IPS DF 4.7 (cell line): Measurements from ENCODE around the gene ASIC3.
"Not testable (repeated sequence)": the region's sequence is repeated elsewhere in the genome, so short reads cannot be mapped to it uniquely, and the experiment has no call there.

Experiments used
- DNase-seq: peaks from one replicate; pipeline ENCODE4 v3.0.0-alpha.2; 2013; ENCODE audit warnings: low spot score; ENCODE audit errors: extremely low read depth

The ASIC3 gene

DNA sequence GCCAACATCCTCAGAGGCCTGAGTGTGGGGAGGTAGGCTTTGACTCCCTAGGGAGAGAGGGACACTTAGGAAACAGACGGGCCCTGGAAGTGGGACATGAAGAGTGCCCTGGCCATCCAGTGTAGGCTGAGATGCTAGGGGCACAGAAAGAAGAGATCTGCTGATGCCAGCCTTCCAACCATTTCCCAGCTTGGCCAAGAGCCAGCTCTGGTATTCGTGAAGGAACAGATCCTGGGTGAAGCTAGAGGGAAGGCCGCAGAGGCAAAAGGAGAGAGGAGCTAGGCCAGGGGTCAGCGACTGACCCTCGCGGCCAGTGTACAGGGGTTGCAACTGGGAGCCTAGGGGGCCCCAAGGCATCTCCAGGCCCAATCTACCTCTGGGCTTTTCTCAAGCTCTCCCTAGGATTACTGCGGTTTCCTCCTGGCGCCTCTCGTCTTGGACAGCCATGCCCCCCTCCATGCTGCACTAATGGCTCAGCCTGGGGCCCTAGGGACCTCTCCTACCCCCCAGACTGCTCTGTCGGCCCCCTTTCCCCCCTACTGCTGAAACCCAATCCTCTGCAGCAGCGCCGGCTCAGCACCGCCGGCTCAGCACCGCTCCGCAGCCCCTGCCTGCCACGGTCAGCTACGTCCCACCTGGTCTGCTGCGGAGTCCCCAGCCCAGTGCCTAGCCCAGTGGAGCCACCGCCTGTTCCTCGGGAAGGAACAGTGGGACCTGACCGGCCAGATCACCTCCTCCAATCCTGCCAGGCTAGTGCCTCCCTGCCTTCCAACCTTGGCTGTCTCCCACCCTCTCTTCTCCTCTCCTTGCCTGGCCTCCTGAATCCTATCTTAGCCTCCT lies at the start of gene ASIC3:
TSS of gene ASIC3 (plus strand) at position 556 of the 840 bp plus-strand sequence. CDS start 355 bp downstream, outside the sequence.
- no peak for DNase-seq

DNA sequence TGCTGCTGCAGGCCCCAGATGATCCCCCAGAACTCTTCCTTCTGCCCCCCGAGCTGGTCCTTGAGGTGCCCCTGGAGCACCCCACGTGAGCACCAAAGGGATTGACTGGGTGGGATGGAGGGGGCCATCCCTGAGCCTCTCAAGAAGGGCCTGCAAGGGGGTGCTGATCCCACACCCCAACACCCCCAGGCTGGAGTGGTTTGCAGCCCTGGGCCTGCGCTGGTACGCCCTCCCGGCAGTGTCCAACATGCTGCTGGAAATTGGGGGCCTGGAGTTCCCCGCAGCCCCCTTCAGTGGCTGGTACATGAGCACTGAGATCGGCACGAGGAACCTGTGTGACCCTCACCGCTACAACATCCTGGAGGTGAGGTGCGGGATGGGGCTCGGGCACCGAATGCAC lies 49.3 kb upstream of the ASIC3 start:
- DNase-seq: no peak

GRCh38 chr7:150999497-151000230 lies 48.7 kb upstream of the ASIC3 start:
- DNase-seq: no peak

GRCh38 chr7:151000897-151001495 lies 47.3 kb upstream of the ASIC3 start:
- no peak for DNase-seq

DNA sequence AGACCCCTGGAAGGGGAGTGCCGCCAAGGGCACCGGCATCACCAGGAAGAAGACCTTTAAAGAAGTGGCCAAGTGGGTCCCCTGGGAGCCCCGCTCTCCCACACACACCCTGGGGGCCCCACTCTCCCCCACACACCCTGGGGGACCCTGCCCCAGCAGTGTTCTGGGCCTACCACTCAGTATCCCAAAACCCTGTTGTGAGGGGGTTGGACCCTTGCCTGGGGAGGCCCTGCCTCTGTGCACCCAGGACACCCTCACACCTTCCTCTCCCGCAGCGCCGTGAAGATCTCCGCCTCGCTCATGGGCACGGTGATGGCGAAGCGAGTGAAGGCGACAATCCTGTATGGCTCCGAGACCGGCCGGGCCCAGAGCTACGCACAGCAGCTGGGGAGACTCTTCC lies 46.8 kb upstream of the ASIC3 start:
- no peak for DNase-seq

DNA sequence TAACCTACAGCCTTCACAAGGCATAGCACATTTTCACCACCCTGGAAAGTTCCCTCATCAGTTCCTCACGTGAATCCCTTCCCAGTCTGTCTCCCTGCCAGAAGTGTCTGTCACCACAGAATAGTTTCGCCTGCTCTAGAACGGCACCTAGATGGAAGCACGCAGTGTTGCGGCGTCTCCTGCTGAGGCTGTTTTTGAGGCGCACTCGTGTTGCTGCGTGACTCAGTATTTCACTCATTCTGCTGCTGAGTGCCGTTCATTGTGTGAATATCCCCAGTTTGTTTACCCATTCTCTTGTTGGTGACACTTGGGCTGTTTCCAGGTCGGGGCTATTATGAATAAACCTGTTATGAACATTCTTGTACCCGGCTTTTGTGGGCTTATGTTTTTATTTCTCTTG lies 44.8 kb upstream of the ASIC3 start:
- DNase-seq: no peak

DNA sequence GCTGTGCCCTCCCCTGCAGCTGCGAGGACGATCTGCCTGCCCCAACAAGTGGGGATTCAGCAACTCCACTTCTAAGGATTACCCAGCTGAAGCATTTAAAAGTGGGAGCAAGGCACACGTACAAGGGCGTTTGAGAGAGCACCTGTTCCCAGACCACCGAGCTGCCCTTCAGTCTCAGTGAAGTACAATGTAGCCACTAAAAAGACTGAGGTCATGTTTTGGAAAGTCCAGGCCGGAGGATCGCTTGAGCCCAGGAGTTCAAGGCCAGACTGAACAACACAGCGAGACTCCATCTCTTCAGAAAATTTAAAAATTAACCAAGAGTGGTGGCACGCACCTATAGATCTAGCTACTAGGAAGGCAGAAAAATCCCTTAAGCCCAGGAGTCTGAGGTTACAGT lies 42.8 kb upstream of the ASIC3 start:
- DNase-seq: no peak

- no peak for DNase-seq
Observed at GRCh38 chr7:151006590-151007300, 41.6 kb upstream of the ASIC3 start.

GRCh38 chr7:151007469-151007898 lies 40.8 kb upstream of the ASIC3 start:
- no peak for DNase-seq

GRCh38 chr7:151008143-151008510 lies 40.2 kb upstream of the ASIC3 start:
- no peak for DNase-seq

DNA sequence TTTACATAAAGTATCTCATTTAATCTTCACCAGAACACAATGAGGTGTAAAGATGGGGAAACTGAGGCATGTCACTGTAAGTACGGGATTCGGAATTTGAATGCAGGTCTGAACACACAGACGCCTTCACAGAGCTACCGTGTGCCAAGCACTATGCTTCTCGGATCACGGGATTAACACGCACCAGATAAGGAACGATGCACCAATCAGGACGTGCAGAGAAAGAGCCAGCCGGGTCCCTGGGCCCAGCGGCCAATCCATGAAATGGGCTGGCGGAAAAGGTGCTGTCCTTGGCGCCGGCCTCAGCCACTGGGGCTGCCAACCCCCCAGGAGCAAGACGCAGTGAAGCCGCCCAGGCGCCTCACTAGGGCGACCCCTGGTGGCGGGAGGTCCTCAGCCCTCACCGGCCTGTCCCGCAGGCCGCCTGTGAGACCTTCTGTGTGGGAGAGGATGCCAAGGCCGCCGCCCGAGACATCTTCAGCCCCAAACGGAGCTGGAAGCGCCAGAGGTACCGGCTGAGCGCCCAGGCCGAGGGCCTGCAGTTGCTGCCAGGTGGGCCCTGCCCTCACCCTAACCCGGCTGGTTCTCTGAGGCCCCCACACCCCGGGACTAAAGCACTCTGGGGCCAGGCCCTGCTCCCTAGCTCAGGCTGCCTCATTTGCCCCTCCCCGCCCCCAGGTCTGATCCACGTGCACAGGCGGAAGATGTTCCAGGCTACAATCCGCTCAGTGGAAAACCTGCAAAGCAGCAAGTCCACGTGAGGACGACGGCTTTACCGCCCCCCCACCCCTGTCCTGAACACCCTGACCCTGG lies 39.6 kb upstream of the ASIC3 start:
- DNase-seq: no peak

DNA sequence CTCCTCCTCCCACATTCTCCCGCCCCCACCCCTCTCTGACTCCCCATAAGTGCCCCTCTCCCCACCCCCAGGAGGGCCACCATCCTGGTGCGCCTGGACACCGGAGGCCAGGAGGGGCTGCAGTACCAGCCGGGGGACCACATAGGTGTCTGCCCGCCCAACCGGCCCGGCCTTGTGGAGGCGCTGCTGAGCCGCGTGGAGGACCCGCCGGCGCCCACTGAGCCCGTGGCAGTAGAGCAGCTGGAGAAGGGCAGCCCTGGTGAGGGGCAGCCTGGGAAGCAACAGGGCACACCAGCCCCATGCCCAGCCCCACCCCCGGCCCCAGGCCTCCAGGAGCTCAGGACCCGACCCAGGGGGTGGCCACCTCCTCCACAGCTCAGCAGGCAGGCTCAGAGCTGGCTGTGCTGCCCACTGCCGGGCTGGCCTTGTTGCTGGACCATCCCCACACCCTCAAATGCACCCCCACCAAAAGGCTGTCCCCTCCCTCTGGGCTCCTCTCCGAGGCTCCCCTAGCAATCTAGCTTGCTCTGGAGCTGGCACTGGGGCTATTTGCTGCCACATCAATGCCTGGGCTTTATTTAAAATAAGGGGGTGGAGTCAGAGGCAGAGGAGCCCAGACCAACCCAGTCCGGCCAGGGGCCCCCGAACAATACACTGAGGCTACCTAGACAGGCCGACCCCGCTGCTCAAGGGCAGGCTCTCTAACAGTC lies 38.8 kb upstream of the ASIC3 start:
- DNase-seq: no peak

- DNase-seq: no peak
Observed at GRCh38 chr7:151010037-151010306, 38.4 kb upstream of the ASIC3 start.

DNA sequence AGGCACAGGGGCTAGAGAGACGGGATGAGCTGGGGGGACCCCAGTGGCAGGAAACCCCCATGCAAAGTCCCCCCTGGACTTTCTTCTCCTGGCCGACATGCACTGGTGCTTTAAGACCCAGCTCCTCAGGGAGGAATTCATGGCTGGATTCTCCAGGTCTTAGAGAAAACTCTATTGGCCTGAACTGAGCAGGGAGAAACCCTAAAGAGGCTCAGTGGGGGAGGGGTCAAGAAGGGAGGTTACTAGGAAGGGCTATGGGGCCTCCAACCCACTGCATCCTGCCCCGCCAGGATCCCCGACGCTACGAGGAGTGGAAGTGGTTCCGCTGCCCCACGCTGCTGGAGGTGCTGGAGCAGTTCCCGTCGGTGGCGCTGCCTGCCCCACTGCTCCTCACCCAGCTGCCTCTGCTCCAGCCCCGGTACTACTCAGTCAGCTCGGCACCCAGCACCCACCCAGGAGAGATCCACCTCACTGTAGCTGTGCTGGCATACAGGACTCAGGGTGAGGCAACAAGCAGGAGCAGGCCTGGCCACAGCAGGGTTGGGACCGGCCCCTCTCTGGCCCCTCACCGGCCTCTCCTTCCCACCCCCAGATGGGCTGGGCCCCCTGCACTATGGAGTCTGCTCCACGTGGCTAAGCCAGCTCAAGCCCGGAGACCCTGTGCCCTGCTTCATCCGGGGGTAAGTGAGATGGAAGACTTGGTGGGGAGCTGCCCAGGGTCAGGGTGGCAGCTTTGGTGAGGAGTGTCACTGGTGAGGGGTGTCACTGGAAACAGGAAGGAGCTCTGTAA lies 37.8 kb upstream of the ASIC3 start:
- DNase-seq: no peak

GRCh38 chr7:151011097-151011409 lies 37.3 kb upstream of the ASIC3 start:
- no peak for DNase-seq

DNA sequence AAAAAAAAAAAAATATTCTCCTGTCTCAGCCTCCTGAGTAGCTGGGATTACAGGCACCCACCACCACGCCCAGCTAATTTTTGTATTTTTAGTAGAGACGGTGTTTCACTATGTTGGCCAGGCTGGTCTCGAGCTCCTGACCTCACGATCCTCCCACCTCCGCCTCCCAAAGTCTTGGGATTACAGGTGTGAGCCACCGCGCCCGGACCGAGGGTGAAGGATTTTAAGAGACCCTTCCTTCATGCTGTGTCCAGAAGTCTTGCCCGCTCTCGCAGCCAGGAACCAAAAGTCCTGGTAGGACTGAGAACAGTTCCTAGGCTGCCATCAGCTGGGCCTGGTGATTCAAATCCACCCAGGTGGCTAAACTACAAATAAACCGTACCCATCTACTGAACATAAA lies 36.7 kb upstream of the ASIC3 start:
- not testable (repeated sequence) for DNase-seq

- no peak for DNase-seq
Observed at GRCh38 chr7:151012031-151012692, 36.2 kb upstream of the ASIC3 start.

- no peak for DNase-seq
Observed at GRCh38 chr7:151012911-151013347, 35.4 kb upstream of the ASIC3 start.

- DNase-seq: no peak
Observed at GRCh38 chr7:151013356-151013732, 35.0 kb upstream of the ASIC3 start.
